ENCODE results near the gene TRIM59. TPM values are rescaled to one million over a fixed set of nuclear protein-coding genes. Genes with fewer than 3 reads are reported as not detected.
"Not testable (repeated sequence)": the region's sequence is repeated elsewhere in the genome, so short reads cannot be mapped to it uniquely, and the experiment has no call there.

Gene TRIM59
- total RNA-seq, 1 donor from 2014 or later = 0.48 TPM

GRCh38 chr3:160455846-160456245 is 6.3 kb upstream of the TRIM59 start:
- DNase-seq (ENCODE audit: low spot score) = no peak

- DNase-seq (ENCODE audit: low spot score) = no peak
Observed at GRCh38 chr3:160454995-160455394, 5.4 kb upstream of the TRIM59 start.

- DNase-seq (ENCODE audit: low spot score) = not testable (repeated sequence)
Observed at GRCh38 chr3:160452251-160452650, 2.7 kb upstream of the TRIM59 start.

- DNase-seq (ENCODE audit: low spot score) = no peak
Observed at GRCh38 chr3:160451602-160452001, 2.0 kb upstream of the TRIM59 start.

- DNase-seq (ENCODE audit: low spot score) = no peak
Observed at GRCh38 chr3:160450846-160451245, 1.3 kb upstream of the TRIM59 start.

- no peak for DNase-seq (ENCODE audit: low spot score)
Observed at GRCh38 chr3:160448845-160449635, 546 bp downstream of the TRIM59 start.

GRCh38 chr3:160447544-160447943 is 2.0 kb downstream of the TRIM59 start:
- no peak for DNase-seq (ENCODE audit: low spot score)

- no peak for DNase-seq (ENCODE audit: low spot score)
Observed at GRCh38 chr3:160446522-160447056, 3.0 kb downstream of the TRIM59 start.

- no peak for DNase-seq (ENCODE audit: low spot score)
Observed at GRCh38 chr3:160445854-160446253, 3.7 kb downstream of the TRIM59 start.

GRCh38 chr3:160444411-160444810 is 5.2 kb downstream of the TRIM59 start:
- DNase-seq (ENCODE audit: low spot score) = no peak

- no peak for DNase-seq (ENCODE audit: low spot score)
Observed at GRCh38 chr3:160440687-160441086, 8.9 kb downstream of the TRIM59 start.

GRCh38 chr3:160437083-160437455 is 12.5 kb downstream of the TRIM59 start:
- no peak for DNase-seq (ENCODE audit: low spot score)

GRCh38 chr3:160435747-160436146 is 13.8 kb downstream of the TRIM59 start:
- no peak for DNase-seq (ENCODE audit: low spot score)

- DNase-seq (ENCODE audit: low spot score) = no peak
Observed at GRCh38 chr3:160435095-160435494, 14.5 kb downstream of the TRIM59 start.

- DNase-seq (ENCODE audit: low spot score) = no peak
Observed at GRCh38 chr3:160434071-160434470, 15.5 kb downstream of the TRIM59 start.

GRCh38 chr3:160427832-160428424 is 21.7 kb downstream of the TRIM59 start:
- DNase-seq (ENCODE audit: low spot score) = no peak

GRCh38 chr3:160417311-160417710 is 32.3 kb downstream of the TRIM59 start:
- no peak for DNase-seq (ENCODE audit: low spot score)

- no peak for DNase-seq (ENCODE audit: low spot score)
Observed at GRCh38 chr3:160413613-160414248, 35.9 kb downstream of the TRIM59 start.

GRCh38 chr3:160412477-160412876 is 37.1 kb downstream of the TRIM59 start:
- DNase-seq (ENCODE audit: low spot score) = no peak

- DNase-seq (ENCODE audit: low spot score) = no peak
Observed at GRCh38 chr3:160409812-160410610, 39.6 kb downstream of the TRIM59 start.

- DNase-seq (ENCODE audit: low spot score) = no peak
Observed at GRCh38 chr3:160403796-160404470, 45.7 kb downstream of the TRIM59 start.
